GM18858 (cell line): ENCODE measurements around the gene SMCO3.

Source experiments
- ATAC-seq: cut with Tn5 transposase; IDR thresholded peaks from one replicate; pipeline ENCODE4 v1.9.1; 2021; ENCODE audit not compliant: unreplicated experiment

The SMCO3 gene

GRCh38 chr12:14828892-14829291 lies 14.9 kb upstream of the SMCO3 start:
- peak; percentile 82 for ATAC-seq

DNA sequence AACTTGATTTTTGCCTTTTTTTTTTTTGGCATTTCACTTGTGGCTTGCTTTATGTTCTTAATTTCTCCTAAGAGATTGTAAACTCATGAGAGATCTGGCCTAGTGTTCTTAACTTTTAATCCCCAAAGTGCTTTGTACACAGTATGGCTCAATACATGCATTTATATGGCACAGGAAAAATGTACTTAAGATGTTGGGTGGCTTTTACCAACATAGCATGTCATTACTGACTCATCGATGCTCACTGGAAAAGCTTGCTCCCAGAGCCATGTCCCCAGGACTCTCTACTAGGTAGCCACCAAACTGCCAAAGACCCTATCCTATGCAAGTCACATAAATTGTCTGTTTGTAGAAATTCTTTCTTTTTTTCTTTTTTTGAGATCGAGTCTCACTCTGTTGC lies 13.1 kb upstream of the SMCO3 start:
- ATAC-seq = no peak

GRCh38 chr12:14826491-14826890 lies 12.5 kb upstream of the SMCO3 start:
- no peak for ATAC-seq

GRCh38 chr12:14825256-14825655 lies 11.3 kb upstream of the SMCO3 start:
- ATAC-seq = no peak

GRCh38 chr12:14824012-14824634 lies 10.1 kb upstream of the SMCO3 start:
- ATAC-seq = peak; percentile 40

DNA sequence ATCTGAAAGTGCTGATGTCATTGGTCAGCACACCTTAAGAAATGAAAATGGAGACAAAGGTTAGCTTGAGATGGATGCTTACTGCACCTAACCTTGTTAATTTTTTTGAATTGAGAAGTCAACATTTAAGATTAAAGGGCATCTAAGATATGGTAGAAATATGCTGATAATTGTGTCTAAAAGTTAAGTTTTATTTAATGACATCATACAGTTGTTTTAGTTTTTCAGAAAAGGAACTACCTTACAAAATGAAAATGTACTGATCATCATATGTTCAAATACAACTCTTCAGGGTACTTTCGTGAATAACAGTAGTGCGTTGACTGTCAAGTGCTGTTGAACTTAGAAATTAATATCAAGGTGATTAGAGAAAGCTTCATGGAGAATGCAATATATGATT lies 2.5 kb downstream of the SMCO3 start:
- no peak for ATAC-seq

- ATAC-seq = no peak
Measured at GRCh38 chr12:14810953-14811483, 3.0 kb downstream of the SMCO3 start.

GRCh38 chr12:14810167-14810952 lies 3.6 kb downstream of the SMCO3 start:
- ATAC-seq = no peak

GRCh38 chr12:14803830-14804160 lies 10.2 kb downstream of the SMCO3 start:
- peak; percentile 7 for ATAC-seq

DNA sequence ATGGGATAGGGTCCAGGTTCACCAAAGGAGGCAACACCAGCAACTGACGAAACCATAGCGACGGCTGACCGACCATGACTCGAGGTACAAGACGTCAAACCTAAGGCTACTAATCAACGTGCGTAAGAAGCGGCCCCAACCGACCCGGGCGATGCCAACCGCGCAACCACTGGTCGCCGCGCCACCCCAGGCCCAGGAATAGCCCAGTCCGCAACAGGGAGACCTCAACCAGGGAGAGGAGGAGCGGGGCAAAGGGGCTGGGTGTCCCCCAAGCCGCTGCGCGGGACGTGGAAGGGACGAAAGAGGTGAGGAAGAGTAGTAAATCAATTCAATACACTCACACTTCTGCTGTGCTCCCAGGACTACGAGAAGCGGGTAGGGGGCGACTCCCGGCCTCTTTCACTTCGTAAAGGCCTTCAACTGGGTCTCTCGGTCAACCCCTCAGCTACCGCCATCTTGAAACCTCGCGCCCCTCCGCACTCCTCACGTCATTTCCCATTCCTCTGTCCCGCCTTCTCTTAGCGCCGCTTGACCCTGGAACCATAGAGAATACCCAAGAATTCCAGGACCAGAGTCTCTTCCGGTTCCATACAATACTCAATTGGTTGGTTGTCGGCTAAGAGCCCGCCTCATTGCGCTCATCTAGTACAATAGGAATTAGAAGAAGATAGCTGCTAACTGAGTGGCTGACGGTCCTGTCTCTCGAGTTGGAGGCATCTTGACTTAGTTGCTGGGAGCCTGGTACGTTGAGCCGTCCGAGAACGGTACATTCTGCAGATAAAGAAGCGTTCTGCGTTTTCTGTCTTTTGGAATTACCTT lies 10.8 kb downstream of the SMCO3 start, which contains the start of the genes C12orf60 and WBP11:
Gene C12orf60 (plus strand): TSS at position 660 of the 819 bp plus-strand sequence. CDS start 19,266 bp downstream, outside the sequence.
Gene WBP11 (minus strand): TSS at position 468 of the 819 bp plus-strand sequence. CDS start 2,095 bp downstream, outside the sequence.
- peak; percentile 99 for ATAC-seq

- ATAC-seq = no peak
Measured at GRCh38 chr12:14802721-14803010, 11.3 kb downstream of the SMCO3 start.

GRCh38 chr12:14802247-14802646 lies 11.7 kb downstream of the SMCO3 start:
- ATAC-seq = no peak

- no peak for ATAC-seq
Measured at GRCh38 chr12:14795028-14795448, 18.9 kb downstream of the SMCO3 start.

DNA sequence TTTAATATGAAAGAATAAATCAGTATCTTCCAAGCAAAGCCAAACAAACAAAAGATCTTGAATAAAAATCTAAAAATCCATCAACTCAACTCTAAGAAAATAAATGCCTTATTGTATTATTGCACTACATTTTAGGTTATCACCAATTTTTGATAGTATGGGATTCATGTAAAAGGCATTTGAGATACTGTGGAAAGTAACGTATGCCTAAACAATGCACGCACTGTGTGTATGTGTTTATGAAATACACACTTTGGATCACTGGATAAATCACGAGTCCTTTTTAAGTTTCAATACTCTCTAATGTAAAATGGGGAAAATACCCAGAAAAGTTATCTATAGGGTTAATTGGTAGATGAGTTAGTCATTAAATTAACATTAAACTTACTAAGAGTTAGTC lies 28.4 kb downstream of the SMCO3 start:
- no peak for ATAC-seq

DNA sequence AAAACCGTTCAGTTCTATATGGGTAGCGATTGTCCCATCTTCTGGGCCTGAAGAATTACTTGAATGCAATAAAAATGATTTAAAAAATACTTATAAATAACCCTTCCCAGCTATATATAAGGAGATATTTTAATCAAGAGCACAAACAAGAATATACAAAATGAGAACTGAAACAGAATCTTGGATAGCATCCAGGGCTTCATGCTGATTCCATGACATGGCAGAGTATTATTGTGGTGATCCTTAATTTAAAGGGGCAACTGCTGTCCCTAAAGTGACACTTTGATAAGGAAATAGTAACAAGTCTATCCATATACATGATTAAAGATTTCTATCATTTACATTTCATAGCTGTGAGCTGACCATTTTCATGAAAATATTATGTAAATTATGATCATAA lies 29.5 kb downstream of the SMCO3 start:
- no peak for ATAC-seq

DNA sequence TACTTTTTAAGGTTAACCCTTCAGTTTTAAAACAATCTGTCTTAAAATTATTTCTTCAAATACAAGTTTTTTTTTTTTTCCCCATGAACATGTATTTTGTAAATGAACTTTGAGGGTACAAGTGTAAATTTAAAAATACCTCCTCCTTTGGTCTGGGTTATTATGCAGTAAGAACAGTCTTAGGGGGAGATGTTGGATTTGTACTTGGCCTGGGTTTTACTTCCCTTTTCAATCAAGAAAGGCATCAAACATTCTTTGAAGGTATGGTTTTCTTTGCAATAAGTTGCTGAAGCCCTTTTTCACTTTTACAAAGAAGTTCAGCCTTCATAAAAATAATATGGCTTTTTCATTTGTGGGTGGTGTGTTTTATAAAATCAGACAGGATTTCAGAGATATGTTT lies 31.2 kb downstream of the SMCO3 start:
- ATAC-seq = no peak

DNA sequence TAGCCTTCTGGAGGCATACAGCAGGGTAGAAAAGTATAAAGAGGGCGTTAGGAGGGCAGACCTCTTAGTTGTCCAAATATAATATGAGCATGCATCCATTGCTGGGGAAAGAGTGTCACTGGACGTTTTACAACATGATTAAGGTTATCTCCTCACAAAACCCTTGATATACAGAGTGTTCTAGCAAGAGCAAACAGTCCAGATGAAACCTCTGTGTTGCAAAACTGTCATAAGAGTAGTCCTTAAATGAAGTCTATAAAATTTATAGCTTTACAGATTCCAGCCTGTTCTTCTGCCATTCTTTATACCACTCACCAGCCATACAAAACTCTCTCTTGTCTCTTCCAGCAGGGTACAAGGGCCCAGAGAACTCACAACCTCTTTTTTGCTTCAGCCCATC lies 32.4 kb downstream of the SMCO3 start:
- ATAC-seq = no peak

DNA sequence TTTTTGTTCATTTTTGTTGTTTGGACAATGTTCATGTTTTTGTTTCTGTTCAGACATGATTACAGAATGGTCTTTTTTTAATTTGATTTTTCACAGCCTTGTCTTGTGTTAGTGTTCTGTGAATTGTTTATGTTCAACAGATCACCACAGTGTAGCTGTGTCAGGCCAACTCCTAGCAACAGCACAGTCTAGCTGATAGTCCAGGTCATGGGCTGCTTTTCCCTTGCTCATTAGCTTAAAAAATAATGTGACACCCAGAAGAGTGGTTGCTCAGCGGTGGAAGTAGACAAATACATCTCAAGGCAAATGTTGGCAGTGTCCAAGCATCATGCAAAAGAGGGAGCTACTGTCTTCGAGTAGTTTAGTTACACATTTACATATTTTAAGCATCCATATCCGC lies 33.1 kb downstream of the SMCO3 start:
- no peak for ATAC-seq

DNA sequence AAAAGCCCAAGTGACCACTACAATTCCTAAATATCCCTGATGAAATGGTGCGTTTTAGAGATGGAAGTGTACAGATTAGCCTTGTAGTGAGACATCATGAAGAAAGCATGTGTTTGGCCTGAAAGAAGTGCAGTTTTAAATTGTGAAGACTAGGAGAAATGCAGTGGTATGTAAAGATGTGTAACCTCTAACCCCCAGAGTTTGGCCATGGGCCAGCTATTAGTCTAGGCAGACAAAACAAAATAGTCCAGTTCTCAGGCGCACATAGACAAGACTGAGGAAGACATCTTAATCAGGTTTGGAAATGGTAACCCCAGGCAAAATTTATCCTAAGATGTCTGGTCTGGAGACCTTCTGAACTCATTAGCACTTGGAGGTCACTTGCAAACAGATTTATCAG lies 34.1 kb downstream of the SMCO3 start:
- no peak for ATAC-seq

DNA sequence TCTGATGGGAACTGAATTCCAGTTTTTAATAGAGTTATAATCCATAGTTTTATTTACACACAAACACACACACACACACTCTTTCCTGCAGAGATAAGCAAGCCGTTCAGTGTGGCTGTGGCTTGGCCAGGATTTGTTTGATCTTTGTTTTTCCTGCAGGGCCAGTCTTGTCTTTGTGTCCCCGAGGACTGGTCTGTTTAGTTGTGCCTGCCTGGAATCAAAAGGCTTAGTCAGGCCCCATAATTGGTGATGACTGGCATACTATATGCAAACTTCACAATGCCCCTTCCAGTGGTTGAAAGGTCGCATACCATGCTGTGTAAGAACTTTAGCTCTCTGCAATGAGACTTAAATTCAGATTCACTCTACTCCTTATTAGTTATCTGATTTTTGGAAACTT lies 36.7 kb downstream of the SMCO3 start:
- no peak for ATAC-seq

DNA sequence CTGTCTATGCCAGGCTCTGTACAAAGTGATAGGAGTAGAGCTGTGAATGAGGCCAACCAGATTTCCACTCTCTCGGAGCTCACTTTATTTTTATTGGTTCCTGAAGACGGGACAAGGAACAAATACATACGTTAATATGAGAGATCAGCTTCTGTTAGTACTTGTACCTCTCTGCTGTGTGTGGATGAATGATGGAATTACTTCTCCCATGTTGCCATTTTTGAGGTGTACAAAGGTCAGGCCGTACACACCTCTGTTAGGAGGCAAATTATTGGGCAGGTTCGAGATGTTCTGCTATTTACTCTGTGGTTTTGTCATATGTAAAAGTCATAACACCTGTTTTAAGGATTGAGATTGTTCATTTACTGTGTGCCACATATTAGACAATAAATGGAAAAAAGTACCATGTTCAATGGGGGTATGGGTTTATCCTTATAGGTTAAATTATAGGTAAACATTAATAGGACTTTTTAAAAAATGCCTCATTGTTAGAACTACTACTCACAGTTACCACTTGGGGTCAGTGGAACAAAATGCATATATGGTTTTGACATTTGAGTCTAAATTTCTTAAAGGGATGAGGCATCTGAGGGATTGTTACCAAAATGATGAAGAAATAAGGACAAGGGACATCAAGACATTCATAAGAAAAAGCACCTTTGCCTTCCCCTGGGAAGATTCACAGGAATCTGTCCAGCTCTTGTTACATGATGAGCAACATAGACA lies 37.6 kb downstream of the SMCO3 start:
- no peak for ATAC-seq
